Measurements from ENCODE around the gene CFH. TPM values are rescaled to one million over a fixed set of nuclear protein-coding genes. Genes with fewer than 3 reads are reported as not detected.

The CFH gene
- total and polyA plus RNA-seq, 10 of the 15 experiments (the other 5 are each of a cell fraction or from before 2014, with no cell fraction given), result 0.46 TPM; not detected in 9

DNA sequence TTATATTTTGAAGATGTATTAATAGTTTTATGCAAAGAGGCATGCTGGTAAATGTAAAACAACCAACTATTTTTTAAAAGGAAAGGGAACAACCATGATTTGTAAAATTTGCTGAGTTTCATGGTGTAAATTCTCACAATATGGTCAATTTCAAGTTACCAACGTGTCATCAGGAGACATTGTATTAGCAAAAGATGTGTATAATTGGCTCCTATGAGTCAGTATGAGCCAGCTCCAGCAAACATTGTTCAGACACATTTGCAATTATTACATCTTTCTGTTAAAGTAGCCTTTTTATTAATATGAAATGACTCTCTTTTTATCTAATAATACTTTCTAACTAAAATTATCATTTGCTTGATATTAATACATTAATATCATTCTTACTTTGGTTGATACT is 15.3 kb downstream of the CFH start:
- H3K27ac ChIP-seq (ENCODE audit: control insufficient read depth, insufficient read depth), result no peak overlapping the region
- 0% methylated on average over 1 of the region's 1 CpG for whole genome bisulfite sequencing (ENCODE audit: insufficient coverage, insufficient replicate concordance, low lambda C conversion rate, missing lambda C conversion rate)
- intact Hi-C loops (cut with micrococcal nuclease; ENCODE audit: unreplicated experiment), result loop anchor here (10.0 kb wide), 1 partner anchor 312 kb away; no protein-coding TSS in a partner anchor
- no peaks in the 10 kb centered on the region for H3K27me3 ChIP-seq (replicated peaks in 1 of 2; ENCODE audit: control insufficient read depth in 2 of 2, insufficient read depth in 2 of 2, low read length in 1 of 2)
- DNase-seq (ENCODE audit: low read depth, low spot score) (no peak), ATAC-seq (no peak), FAIRE-seq (no peak)
- H4K20me1 ChIP-seq (ENCODE audit: control insufficient read depth, insufficient read depth), result no peaks in the 10 kb centered on the region
- BruUV-seq (replicated peaks), result no TSS peak
- no peaks in the 10 kb centered on the region for H3K9me3 ChIP-seq (replicated peaks; ENCODE audit: control insufficient read depth, insufficient read depth, low read length)
- H3K79me2 ChIP-seq (ENCODE audit: control insufficient read depth, insufficient read depth, low read length), result no peaks in the 10 kb centered on the region
- TF ChIP-seq HDGF (IDR thresholded peaks at IDR 0.05) (no peak), SREBF1 (IDR thresholded peaks at IDR 0.05; ENCODE audit: low read length) (no peak), IKZF1 (conservative IDR thresholded peaks at IDR 0.05) (no peak), IKZF2 (IDR thresholded peaks at IDR 0.05) (no peak), CREM (IDR thresholded peaks at IDR 0.05; ENCODE audit: low read depth) (no peak), NRF1 (conservative IDR thresholded peaks at IDR 0.05; ENCODE audit: low read depth, low read length) (no peak), CBX5 (IDR thresholded peaks at IDR 0.05; ENCODE audit: low read depth) (no peak), JUND (IDR thresholded peaks at IDR 0.05; ENCODE audit: low read depth, low read length) (no peak), RAD51 (IDR thresholded peaks at IDR 0.05) (no peak), RCOR1 (conservative IDR thresholded peaks at IDR 0.05; ENCODE audit: low read depth, low read length) (no peak), E2F4 (IDR thresholded peaks at IDR 0.05; ENCODE audit: low read depth, low read length) (no peak)
- TF ChIP-seq, protein P1, sequence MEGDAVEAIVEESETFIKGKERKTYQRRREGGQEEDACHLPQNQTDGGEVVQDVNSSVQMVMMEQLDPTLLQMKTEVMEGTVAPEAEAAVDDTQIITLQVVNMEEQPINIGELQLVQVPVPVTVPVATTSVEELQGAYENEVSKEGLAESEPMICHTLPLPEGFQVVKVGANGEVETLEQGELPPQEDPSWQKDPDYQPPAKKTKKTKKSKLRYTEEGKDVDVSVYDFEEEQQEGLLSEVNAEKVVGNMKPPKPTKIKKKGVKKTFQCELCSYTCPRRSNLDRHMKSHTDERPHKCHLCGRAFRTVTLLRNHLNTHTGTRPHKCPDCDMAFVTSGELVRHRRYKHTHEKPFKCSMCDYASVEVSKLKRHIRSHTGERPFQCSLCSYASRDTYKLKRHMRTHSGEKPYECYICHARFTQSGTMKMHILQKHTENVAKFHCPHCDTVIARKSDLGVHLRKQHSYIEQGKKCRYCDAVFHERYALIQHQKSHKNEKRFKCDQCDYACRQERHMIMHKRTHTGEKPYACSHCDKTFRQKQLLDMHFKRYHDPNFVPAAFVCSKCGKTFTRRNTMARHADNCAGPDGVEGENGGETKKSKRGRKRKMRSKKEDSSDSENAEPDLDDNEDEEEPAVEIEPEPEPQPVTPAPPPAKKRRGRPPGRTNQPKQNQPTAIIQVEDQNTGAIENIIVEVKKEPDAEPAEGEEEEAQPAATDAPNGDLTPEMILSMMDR (IDR thresholded peaks at IDR 0.05 in 2 of 3, conservative IDR thresholded peaks at IDR 0.05 in 1 of 3; ENCODE audit: control insufficient read depth in 2 of 3, extremely low read depth in 1 of 3, insufficient read depth in 1 of 3, low read depth in 3 of 3, low read length in 3 of 3), result no peak
- TF ChIP-seq, protein P2, sequence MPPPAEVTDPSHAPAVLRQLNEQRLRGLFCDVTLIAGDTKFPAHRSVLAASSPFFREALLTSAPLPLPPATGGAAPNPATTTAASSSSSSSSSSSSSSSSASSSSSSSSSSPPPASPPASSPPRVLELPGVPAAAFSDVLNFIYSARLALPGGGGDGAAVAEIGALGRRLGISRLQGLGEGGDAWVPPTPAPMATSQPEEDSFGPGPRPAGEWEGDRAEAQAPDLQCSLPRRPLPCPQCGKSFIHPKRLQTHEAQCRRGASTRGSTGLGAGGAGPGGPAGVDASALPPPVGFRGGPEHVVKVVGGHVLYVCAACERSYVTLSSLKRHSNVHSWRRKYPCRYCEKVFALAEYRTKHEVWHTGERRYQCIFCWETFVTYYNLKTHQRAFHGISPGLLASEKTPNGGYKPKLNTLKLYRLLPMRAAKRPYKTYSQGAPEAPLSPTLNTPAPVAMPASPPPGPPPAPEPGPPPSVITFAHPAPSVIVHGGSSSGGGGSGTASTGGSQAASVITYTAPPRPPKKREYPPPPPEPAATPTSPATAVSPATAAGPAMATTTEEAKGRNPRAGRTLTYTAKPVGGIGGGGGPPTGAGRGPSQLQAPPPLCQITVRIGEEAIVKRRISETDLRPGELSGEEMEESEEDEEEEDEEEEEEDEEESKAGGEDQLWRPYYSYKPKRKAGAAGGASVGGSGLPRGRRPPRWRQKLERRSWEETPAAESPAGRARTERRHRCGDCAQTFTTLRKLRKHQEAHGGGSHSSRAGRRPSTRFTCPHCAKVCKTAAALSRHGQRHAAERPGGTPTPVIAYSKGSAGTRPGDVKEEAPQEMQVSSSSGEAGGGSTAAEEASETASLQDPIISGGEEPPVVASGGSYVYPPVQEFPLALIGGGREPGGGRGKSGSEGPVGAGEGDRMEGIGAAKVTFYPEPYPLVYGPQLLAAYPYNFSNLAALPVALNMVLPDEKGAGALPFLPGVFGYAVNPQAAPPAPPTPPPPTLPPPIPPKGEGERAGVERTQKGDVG (CRISPR knock-in tag; IDR thresholded peaks at IDR 0.05), result no peak
- H3K4me1 ChIP-seq (ENCODE audit: control insufficient read depth, insufficient read depth, low read length), result no peaks in the 10 kb centered on the region
- no peak overlapping the region for H3K4me2 ChIP-seq (ENCODE audit: control insufficient read depth, insufficient read depth)
- no peak overlapping the region for H3K9ac ChIP-seq (ENCODE audit: control insufficient read depth, insufficient read depth, low read length)
- H3K4me3 ChIP-seq, result no peak overlapping the region
- H2AFZ ChIP-seq (ENCODE audit: control insufficient read depth, low read depth, low read length), result no peak overlapping the region
- ChIA-PET RAD21 (ENCODE audit: unreplicated experiment) (no interaction called here), SMC1A (ENCODE audit: uncharacterized antibody, unreplicated experiment) (no interaction called here), CTCF (no interaction called here), POLR2A (no interaction called here)
- in situ Hi-C loops (cut with MboI), result loop anchor here (25.0 kb wide), 1 partner anchor 355 kb away; no protein-coding TSS in a partner anchor
- no peaks in the 10 kb centered on the region for H3K36me3 ChIP-seq (ENCODE audit: control insufficient read depth in 2 of 2, insufficient read depth in 2 of 2, low read length in 1 of 2)

Measured in GM12878 (cell line).